Fibroblast of lung (primary cell): Measurements from ENCODE around the gene NLRC5. TPM values are rescaled to one million over a fixed set of nuclear protein-coding genes. Genes with fewer than 3 reads are reported as not detected.

Source experiments
- DNase-seq, 2 donors: peaks; one replicate each; pipeline versions ENCODE4 v3.0.0 to v3.0.0-alpha.2; 2010; ENCODE audit warnings: low read depth in 2 of 2
- H2AFZ ChIP-seq: 2 replicates; pipeline ENCODE4 v1.5.1; 2012; ENCODE audit warnings: low read length, control low read depth, inconsistent platforms
- H3K27ac ChIP-seq: 2 replicates; pipeline ENCODE4 v1.5.1; 2011; ENCODE audit warnings: low read length, control low read depth; ENCODE audit not compliant: insufficient read depth
- H3K27me3 ChIP-seq: 2 replicates; pipeline ENCODE4 v1.5.1; 2011; ENCODE audit warnings: mild to moderate bottlenecking, low read length; ENCODE audit not compliant: control insufficient read depth, insufficient read depth
- H3K36me3 ChIP-seq: 2 replicates; pipeline ENCODE4 v1.5.1; 2011; ENCODE audit warnings: low read length; ENCODE audit not compliant: control insufficient read depth, insufficient read depth
- H3K4me1 ChIP-seq: 2 replicates; pipeline ENCODE4 v1.5.1; 2011; ENCODE audit warnings: low read length; ENCODE audit not compliant: control insufficient read depth, insufficient read depth; ENCODE audit errors: extremely low read depth
- H3K4me2 ChIP-seq: 2 replicates; pipeline ENCODE4 v1.5.1; 2011; ENCODE audit warnings: low read length, control low read depth; ENCODE audit not compliant: insufficient read depth; ENCODE audit errors: extremely low read depth
- H3K4me3 ChIP-seq, 4 experiments: fragments of 200-600 bp in 1 of 4; sonication (generic) in 1 of 4; replicated peaks in 1 of 4; 2 replicates each; pipeline ENCODE4 v1.5.1; 2011 to 2016; ENCODE audit warnings: low read length in 4 of 4, low read depth in 3 of 4, mild to moderate bottlenecking in 3 of 4, control low read depth in 2 of 4, inconsistent platforms in 1 of 4, mixed read lengths in 1 of 4; ENCODE audit not compliant: insufficient read depth in 1 of 4; ENCODE audit errors: control extremely low read depth in 1 of 4
- H3K79me2 ChIP-seq: 2 replicates; pipeline ENCODE4 v1.5.1; 2012; ENCODE audit warnings: mild to moderate bottlenecking, low read length, inconsistent platforms; ENCODE audit not compliant: control insufficient read depth, insufficient read depth
- H3K9ac ChIP-seq: 2 replicates; pipeline ENCODE4 v1.5.1; 2011; ENCODE audit warnings: mild to moderate bottlenecking, low read length, control low read depth; ENCODE audit not compliant: insufficient read depth
- H3K9me3 ChIP-seq: 2 replicates; pipeline ENCODE4 v1.5.1; 2012; ENCODE audit warnings: low read depth, low read length; ENCODE audit not compliant: control insufficient read depth, insufficient read depth
- H4K20me1 ChIP-seq: 2 replicates; pipeline ENCODE4 v1.5.1; 2011; ENCODE audit warnings: low read length; ENCODE audit not compliant: control insufficient read depth, insufficient read depth; ENCODE audit errors: extremely low read depth
- EZH2 ChIP-seq: IDR thresholded peaks from 2 replicates; pipeline ENCODE4 v1.5.1; 2012; ENCODE audit warnings: low read length, control low read depth, mild to moderate bottlenecking; ENCODE audit errors: missing control alignments
- polyA plus RNA-seq, 2 donors: library from polyadenylated mRNA; depleted of rRNA in 1 of 2; stranded (reverse) in 1 of 2; unstranded in 1 of 2; fragments of >200 nt; gene quantifications; 2 replicates each; pipeline ENCODE4 v1.2.1, GENCODE V29; 2011 to 2012; ENCODE audit warnings: missing spikeins in 1 of 2
- total RNA-seq: library from RNA; depleted of rRNA; stranded (reverse); fragments of >200 nt; gene quantifications from 2 replicates; pipeline ENCODE4 v1.2.1, GENCODE V29; 2014
- TF ChIP-seq, protein P1 (sequence below), 2 donors: IDR thresholded peaks in 1 of 2; conservative IDR thresholded peaks in 1 of 2; 1 replicate in 1 of 2; 2 replicates in 1 of 2; pipeline ENCODE4 v1.5.1; 2011 to 2012; ENCODE audit warnings: low read length in 2 of 2, control low read depth in 1 of 2, inconsistent platforms in 1 of 2, low read depth in 1 of 2, mild to moderate bottlenecking in 1 of 2

Gene NLRC5
- total and polyA plus RNA-seq, 2 donors (not counting 1 experiment from before 2014, with no cell fraction given): 22.2 to 43.6 TPM

DNA sequence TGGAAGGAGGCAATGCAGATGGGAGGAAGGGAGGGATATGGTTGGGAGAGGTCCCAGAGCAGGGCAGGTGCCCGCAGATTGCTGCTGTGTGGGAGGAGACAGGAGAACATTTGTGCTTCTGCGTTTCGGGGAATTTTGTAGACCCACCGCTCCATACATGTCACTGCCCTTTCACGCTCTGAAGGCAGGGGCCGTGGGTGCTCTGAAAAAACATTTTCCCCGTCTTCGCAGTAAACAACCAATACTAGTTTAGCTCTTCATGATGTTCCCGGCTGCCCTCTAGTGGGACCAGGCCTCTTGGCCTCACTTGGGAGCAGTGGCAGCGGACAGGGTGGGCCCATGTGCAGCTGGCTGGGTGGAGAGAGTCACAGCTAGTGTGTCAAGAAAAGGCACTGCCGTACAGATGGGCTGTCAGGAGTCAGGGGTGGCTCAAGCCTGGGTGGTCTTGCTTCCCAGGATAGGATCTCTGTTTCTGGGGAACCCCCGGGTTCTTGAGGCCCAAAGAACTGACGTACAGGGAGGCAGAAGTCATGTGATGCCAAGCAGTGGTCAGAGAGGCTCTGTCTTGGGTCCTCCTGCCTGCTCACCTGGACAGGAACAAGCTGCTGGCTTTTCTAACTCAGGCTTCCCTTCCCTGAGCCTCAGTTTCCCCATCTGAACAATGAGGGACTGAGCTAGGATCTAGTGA is 56.5 kb downstream of the NLRC5 start:
- Histone ChIP-seq H3K4me3 (no peak overlapping the region), H3K27ac (no peak overlapping the region), H2AFZ (no peak overlapping the region), H3K9ac (no peak overlapping the region), H3K4me1 (peaks cover 5% of the 10 kb centered on the region), H3K79me2 (no peaks in the 10 kb centered on the region), H3K4me2 (no peak overlapping the region), H3K9me3 (no peaks in the 10 kb centered on the region), H4K20me1 (no peaks in the 10 kb centered on the region), H3K27me3 (no peaks in the 10 kb centered on the region), H3K36me3 (peaks cover 19% of the 10 kb centered on the region)
- TF ChIP-seq, protein P1, sequence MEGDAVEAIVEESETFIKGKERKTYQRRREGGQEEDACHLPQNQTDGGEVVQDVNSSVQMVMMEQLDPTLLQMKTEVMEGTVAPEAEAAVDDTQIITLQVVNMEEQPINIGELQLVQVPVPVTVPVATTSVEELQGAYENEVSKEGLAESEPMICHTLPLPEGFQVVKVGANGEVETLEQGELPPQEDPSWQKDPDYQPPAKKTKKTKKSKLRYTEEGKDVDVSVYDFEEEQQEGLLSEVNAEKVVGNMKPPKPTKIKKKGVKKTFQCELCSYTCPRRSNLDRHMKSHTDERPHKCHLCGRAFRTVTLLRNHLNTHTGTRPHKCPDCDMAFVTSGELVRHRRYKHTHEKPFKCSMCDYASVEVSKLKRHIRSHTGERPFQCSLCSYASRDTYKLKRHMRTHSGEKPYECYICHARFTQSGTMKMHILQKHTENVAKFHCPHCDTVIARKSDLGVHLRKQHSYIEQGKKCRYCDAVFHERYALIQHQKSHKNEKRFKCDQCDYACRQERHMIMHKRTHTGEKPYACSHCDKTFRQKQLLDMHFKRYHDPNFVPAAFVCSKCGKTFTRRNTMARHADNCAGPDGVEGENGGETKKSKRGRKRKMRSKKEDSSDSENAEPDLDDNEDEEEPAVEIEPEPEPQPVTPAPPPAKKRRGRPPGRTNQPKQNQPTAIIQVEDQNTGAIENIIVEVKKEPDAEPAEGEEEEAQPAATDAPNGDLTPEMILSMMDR (conservative IDR thresholded peaks at IDR 0.05 in 1 of 2, IDR thresholded peaks at IDR 0.05 in 1 of 2; ENCODE audit: low read depth in 1 of 2, low read length in 2 of 2): peak; percentile 66 to 90
- no peak for TF ChIP-seq EZH2
- peak; percentile 48 to 74 for DNase-seq

- no peak overlapping the region for H3K9ac ChIP-seq
- H2AFZ ChIP-seq: no peak overlapping the region
- TF ChIP-seq EZH2: no peak
- TF ChIP-seq, protein P1 (conservative IDR thresholded peaks at IDR 0.05 in 1 of 2, IDR thresholded peaks at IDR 0.05 in 1 of 2; ENCODE audit: low read depth in 1 of 2, low read length in 2 of 2): no peak
- no peaks in the 10 kb centered on the region for H3K27me3 ChIP-seq
- H3K9me3 ChIP-seq: no peaks in the 10 kb centered on the region
- H4K20me1 ChIP-seq: no peaks in the 10 kb centered on the region
- H3K36me3 ChIP-seq: peaks cover 12% of the 10 kb centered on the region
- H3K27ac ChIP-seq: no peak overlapping the region
- H3K4me2 ChIP-seq: no peak overlapping the region
- DNase-seq: no peak
- no peaks in the 10 kb centered on the region for H3K79me2 ChIP-seq
- peaks cover 5% of the 10 kb centered on the region for H3K4me1 ChIP-seq
- H3K4me3 ChIP-seq: no peak overlapping the region
Observed at GRCh38 chr16:57048095-57048494, 58.7 kb downstream of the NLRC5 start.

- H3K4me2 ChIP-seq: no peak overlapping the region
- TF ChIP-seq, protein P1 (conservative IDR thresholded peaks at IDR 0.05 in 1 of 2, IDR thresholded peaks at IDR 0.05 in 1 of 2; ENCODE audit: low read depth in 1 of 2, low read length in 2 of 2): no peak
- DNase-seq: no peak
- H3K9me3 ChIP-seq: no peaks in the 10 kb centered on the region
- H4K20me1 ChIP-seq: no peaks in the 10 kb centered on the region
- H3K27ac ChIP-seq: no peak overlapping the region
- H2AFZ ChIP-seq: no peak overlapping the region
- peaks cover 5% of the 10 kb centered on the region for H3K4me1 ChIP-seq
- H3K36me3 ChIP-seq: peaks cover 7% of the 10 kb centered on the region
- H3K27me3 ChIP-seq: no peaks in the 10 kb centered on the region
- no peak overlapping the region for H3K4me3 ChIP-seq
- H3K79me2 ChIP-seq: no peaks in the 10 kb centered on the region
- no peak overlapping the region for H3K9ac ChIP-seq
Observed at GRCh38 chr16:57049678-57050077, 60.3 kb downstream of the NLRC5 start.
